B cell (primary cell): ENCODE data around the gene BCL7B. TPM values are rescaled to one million over a fixed set of nuclear protein-coding genes. Genes with fewer than 3 reads are reported as not detected.
"Not testable (repeated sequence)": the region's sequence is repeated elsewhere in the genome, so short reads cannot be mapped to it uniquely, and the experiment has no call there.

ENCODE experiments used
- ATAC-seq: fragments of 200-7000 bp; cut with Tn5 transposase; one replicate; pipeline ENCODE4 v1.10.0; 2021; ENCODE audit warnings: low read depth, mild to moderate bottlenecking, moderate number of reproducible peaks, moderate library complexity
- CTCF ChIA-PET: fragments of 350-600 bp; sonication (Branson Sonifier 250); formaldehyde crosslinking; loops from one replicate; lab custom pipeline; 2021; ENCODE audit warnings: antibody characterized with exemption, inconsistent platforms; lab: Charles Lee
- POLR2A ChIA-PET: fragments of 350-600 bp; sonication (Branson Sonifier 250); formaldehyde crosslinking; loops from one replicate; lab custom pipeline; 2021; ENCODE audit warnings: antibody characterized with exemption; lab: Charles Lee
- DNase-seq: peaks from one replicate; pipeline ENCODE4 v3.0.0; 2013
- H2AFZ ChIP-seq: 2 replicates; pipeline ENCODE4 v1.6.1; 2012; ENCODE audit warnings: mild to moderate bottlenecking, low read depth, low read length; ENCODE audit not compliant: insufficient read depth, poor library complexity, severe bottlenecking
- H3K27ac ChIP-seq, 2 donors: 1 replicate in 1 of 2; 2 replicates in 1 of 2; pipeline ENCODE4 v1.5.1; 2012 to 2013; ENCODE audit warnings: low read length in 2 of 2, mild to moderate bottlenecking in 2 of 2, moderate library complexity in 1 of 2
- H3K27me3 ChIP-seq, 4 experiments: fragments of 200-600 bp in 1 of 4; sonication (generic) in 1 of 4; replicated peaks in 1 of 4; 1 replicate in 2 of 4; 2 replicates in 2 of 4; pipeline versions ENCODE4 v1.6.1 to v1.7.0; 2013 to 2016; ENCODE audit warnings: low read length in 3 of 4, mild to moderate bottlenecking in 2 of 4, mixed read lengths in 1 of 4, moderate library complexity in 1 of 4; ENCODE audit not compliant: insufficient read depth in 4 of 4, control insufficient read depth in 3 of 4; ENCODE audit errors: control extremely low read depth in 1 of 4
- H3K36me3 ChIP-seq, 2 experiments: replicated peaks in 1 of 2; 1 replicate in 1 of 2; 2 replicates in 1 of 2; pipeline versions ENCODE4 v1.6.1 to v1.7.1; 2013; ENCODE audit warnings: low read length in 1 of 2; ENCODE audit not compliant: insufficient read depth in 2 of 2, control insufficient read depth in 1 of 2; ENCODE audit errors: control extremely low read depth in 1 of 2, extremely low read depth in 1 of 2
- H3K4me1 ChIP-seq, 2 donors: fragments of 200-600 bp in 1 of 2; sonication (generic) in 1 of 2; 1 replicate in 1 of 2; 2 replicates in 1 of 2; pipeline versions ENCODE4 v1.5.1 to v1.6.1; 2013 to 2017; ENCODE audit warnings: low read length in 2 of 2; ENCODE audit not compliant: control insufficient read depth in 2 of 2, insufficient read depth in 2 of 2
- H3K4me2 ChIP-seq: replicated peaks from 2 replicates; pipeline ENCODE3; 2012; ENCODE audit warnings: mild to moderate bottlenecking, low read depth, low read length; ENCODE audit not compliant: poor library complexity, severe bottlenecking
- H3K4me3 ChIP-seq, 5 experiments: fragments of 200-600 bp in 1 of 5; sonication (generic) in 1 of 5; 1 replicate in 3 of 5; 2 replicates in 2 of 5; pipeline versions ENCODE4 v1.5.1 to v1.7.0; 2011 to 2016; ENCODE audit warnings: low read length in 4 of 5, mild to moderate bottlenecking in 4 of 5, low read depth in 2 of 5, control low read depth in 1 of 5, moderate library complexity in 1 of 5; ENCODE audit not compliant: insufficient read depth in 1 of 5; ENCODE audit errors: control extremely low read depth in 1 of 5, extremely low read depth in 1 of 5
- H3K79me2 ChIP-seq: fragments of 200-600 bp; sonication (generic); one replicate; pipeline ENCODE4 v1.6.0; 2016; ENCODE audit warnings: low read length; ENCODE audit not compliant: control insufficient read depth, insufficient read depth
- H3K9ac ChIP-seq: fragments of 200-600 bp; sonication (generic); 2 replicates; pipeline ENCODE4 v1.6.1; 2017; ENCODE audit warnings: mild to moderate bottlenecking, low read length, moderate library complexity
- H3K9me3 ChIP-seq, 3 donors: one replicate each; pipeline versions ENCODE4 v1.6.1 to v1.7.1; 2013; ENCODE audit warnings: low read length in 2 of 3; ENCODE audit not compliant: control insufficient read depth in 2 of 3, insufficient read depth in 1 of 3; ENCODE audit errors: control extremely low read depth in 1 of 3
- H4K20me1 ChIP-seq: 2 replicates; pipeline ENCODE4 v1.6.0; 2012; ENCODE audit warnings: mild to moderate bottlenecking, low read length; ENCODE audit not compliant: insufficient read depth, control insufficient read depth, poor library complexity, severe bottlenecking
- H3K27ac Mint-ChIP-seq: one replicate; pipeline ENCODE4 v1.8.0; 2021; ENCODE audit warnings: mixed read lengths
- H3K27me3 Mint-ChIP-seq: one replicate; pipeline ENCODE4 v1.8.0; 2021; ENCODE audit warnings: mixed read lengths
- H3K4me1 Mint-ChIP-seq: one replicate; pipeline ENCODE4 v1.8.0; 2021; ENCODE audit warnings: mixed read lengths
- H3K4me3 Mint-ChIP-seq: one replicate; pipeline ENCODE4 v1.8.0; 2021; ENCODE audit warnings: mixed read lengths
- H3K9me3 Mint-ChIP-seq: one replicate; pipeline ENCODE4 v1.8.0; 2022; ENCODE audit warnings: mixed read lengths; ENCODE audit not compliant: insufficient read depth
- EZH2 ChIP-seq: IDR thresholded peaks from 2 replicates; pipeline ENCODE4 v1.6.1; 2012; ENCODE audit warnings: borderline replicate concordance, low read depth, mild to moderate bottlenecking, moderate library complexity, low read length; ENCODE audit not compliant: insufficient read depth, poor library complexity, severe bottlenecking
- WGBS: methylation state at CpG from one replicate; pipeline ENCODE4 v1.1.5; 2013; ENCODE audit warnings: missing lambda C conversion rate; ENCODE audit not compliant: insufficient coverage; 5-methylcytosine and 5-hydroxymethylcytosine counted together
- intact Hi-C: fragments of 100-400 bp; cut with micrococcal nuclease; formaldehyde crosslinking; loops from one replicate; pipeline ENCODE4 v1.10.0; 2022
- polyA plus RNA-seq: library from polyadenylated mRNA; depleted of rRNA; stranded (reverse); fragments of >200 nt; gene quantifications from 2 replicates; pipeline ENCODE4 v1.2.3, GENCODE V29; 2012
- total RNA-seq, 2 donors: library from RNA; stranded (reverse); fragments of 120-200 nt in 1 of 2; gene quantifications; 1 replicate in 1 of 2; 2 replicates in 1 of 2; pipeline versions ENCODE4 v1.2.3 to v1.2.4, GENCODE V29; 2013 to 2022
- TF ChIP-seq, protein P1 (sequence below): fragments of 200-600 bp; IDR thresholded peaks from one replicate; pipeline ENCODE4 v1.8.0; 2022; ENCODE audit warnings: antibody characterized with exemption, mild to moderate bottlenecking

BCL7B gene
- total and polyA plus RNA-seq, 2 donors (not counting 1 experiment from before 2014, with no cell fraction given), result 61.9 to 69.8 TPM

DNA sequence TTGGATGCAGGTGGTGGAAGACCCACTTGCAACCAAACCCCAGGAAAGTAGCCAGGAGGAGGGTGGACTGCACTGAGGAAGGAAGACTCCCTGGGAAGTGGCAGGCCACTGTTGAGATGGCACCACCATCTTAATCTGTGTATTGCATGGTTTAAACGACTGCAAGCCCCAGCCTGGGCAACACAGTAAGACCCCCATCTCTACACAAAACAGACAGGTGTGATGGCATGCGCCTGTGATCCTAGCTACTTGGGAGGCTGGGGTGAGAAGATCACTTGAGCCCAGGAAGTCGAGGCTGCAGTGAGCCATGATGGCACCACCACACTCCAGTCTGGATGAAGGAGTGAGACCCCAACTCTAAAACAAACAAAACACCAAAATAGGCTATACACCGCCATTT, 9.7 kb upstream of the BCL7B start:
- Histone ChIP-seq H3K9ac (no peak overlapping the region), H3K36me3 (peaks cover 0 to 33% of the 10 kb centered on the region in 2 experiments), H3K4me3 (no peak overlapping the region), H3K27me3 (no peaks in the 10 kb centered on the region), H3K27ac (no peak overlapping the region), H3K9me3 (no peaks in the 10 kb centered on the region), H3K79me2 (no peaks in the 10 kb centered on the region), H4K20me1 (no peaks in the 10 kb centered on the region), H3K4me2 (no peak overlapping the region), H3K4me1 (peaks cover 5 to 11% of the 10 kb centered on the region in 2 donors), H2AFZ (no peak overlapping the region)
- H3K4me1 Mint-ChIP-seq, result peaks cover 15% of the 10 kb centered on the region
- no peak overlapping the region for H3K4me3 Mint-ChIP-seq
- intact Hi-C loops, result no loop called here
- TF ChIP-seq, protein P1, sequence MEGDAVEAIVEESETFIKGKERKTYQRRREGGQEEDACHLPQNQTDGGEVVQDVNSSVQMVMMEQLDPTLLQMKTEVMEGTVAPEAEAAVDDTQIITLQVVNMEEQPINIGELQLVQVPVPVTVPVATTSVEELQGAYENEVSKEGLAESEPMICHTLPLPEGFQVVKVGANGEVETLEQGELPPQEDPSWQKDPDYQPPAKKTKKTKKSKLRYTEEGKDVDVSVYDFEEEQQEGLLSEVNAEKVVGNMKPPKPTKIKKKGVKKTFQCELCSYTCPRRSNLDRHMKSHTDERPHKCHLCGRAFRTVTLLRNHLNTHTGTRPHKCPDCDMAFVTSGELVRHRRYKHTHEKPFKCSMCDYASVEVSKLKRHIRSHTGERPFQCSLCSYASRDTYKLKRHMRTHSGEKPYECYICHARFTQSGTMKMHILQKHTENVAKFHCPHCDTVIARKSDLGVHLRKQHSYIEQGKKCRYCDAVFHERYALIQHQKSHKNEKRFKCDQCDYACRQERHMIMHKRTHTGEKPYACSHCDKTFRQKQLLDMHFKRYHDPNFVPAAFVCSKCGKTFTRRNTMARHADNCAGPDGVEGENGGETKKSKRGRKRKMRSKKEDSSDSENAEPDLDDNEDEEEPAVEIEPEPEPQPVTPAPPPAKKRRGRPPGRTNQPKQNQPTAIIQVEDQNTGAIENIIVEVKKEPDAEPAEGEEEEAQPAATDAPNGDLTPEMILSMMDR, result no peak
- TF ChIP-seq EZH2, result no peak
- DNase-seq (no peak), ATAC-seq (no peak)
- WGBS, result no CpG with 5 or more reads among the region's 4 CpGs
- no peaks in the 10 kb centered on the region for H3K27me3 Mint-ChIP-seq
- H3K9me3 Mint-ChIP-seq, result no peaks in the 10 kb centered on the region
- ChIA-PET POLR2A (no interaction called here), CTCF (no interaction called here)
- H3K27ac Mint-ChIP-seq, result no peak overlapping the region

DNA sequence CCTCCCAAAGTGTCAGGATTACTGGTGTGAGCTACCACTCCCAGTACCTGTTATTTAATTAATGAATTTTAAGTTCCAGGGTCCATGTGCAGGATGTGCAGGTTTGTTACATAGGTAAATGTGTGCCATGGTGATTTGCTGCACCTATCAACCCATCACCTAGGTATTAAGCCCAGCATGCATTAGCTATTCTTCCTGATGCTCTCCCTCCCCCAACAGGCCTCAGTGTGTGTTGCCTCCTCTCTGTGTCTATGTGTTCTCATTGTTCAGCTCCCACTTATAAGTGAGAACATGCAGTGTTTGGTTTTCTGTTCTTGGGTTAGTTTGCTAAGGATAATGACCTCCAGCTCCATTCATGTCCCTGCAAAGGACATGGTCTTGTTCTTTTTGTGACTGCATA, 8.9 kb upstream of the BCL7B start:
- CTCF ChIA-PET, result interaction anchor here (0.5 to 1.2 kb wide), 5 partner anchors 10 to 41 kb away, joined by 3 to 5 read pairs (median 3); partner anchors contain the start of genes BCL7B and TBL2
- Histone ChIP-seq H3K36me3 (peaks cover 0 to 26% of the 10 kb centered on the region in 2 experiments), H2AFZ (peak overlapping the region; percentile 80), H3K4me1 (peaks cover 5 to 11% of the 10 kb centered on the region in 2 donors), H3K4me2 (peak overlapping the region; percentile 66), H3K4me3 (peak overlapping the region in 4 of 5 experiments; percentile 39 to 58 (median 50)), H3K9ac (peak overlapping the region; percentile 57)
- peak overlapping the region; percentile 89 for H3K4me3 Mint-ChIP-seq
- H3K27me3 Mint-ChIP-seq, H3K27me3 ChIP-seq, H4K20me1 ChIP-seq, H3K27ac ChIP-seq, ATAC-seq, DNase-seq, H3K79me2 ChIP-seq, H3K9me3 ChIP-seq, intact Hi-C loops, H3K9me3 Mint-ChIP-seq: not testable (repeated sequence)
- POLR2A ChIA-PET, result interaction anchor here (0.6 kb wide), 1 partner anchor 1043 kb away, joined by 5 read pairs; no protein-coding TSS in a partner anchor
- peak overlapping the region; percentile 3 for H3K27ac Mint-ChIP-seq
- H3K4me1 Mint-ChIP-seq, result peaks cover 15% of the 10 kb centered on the region
